GM18502 (cell line): Measurements from ENCODE around the gene BTBD19.
"Not testable (repeated sequence)": the region's sequence is repeated elsewhere in the genome, so short reads cannot be mapped to it uniquely, and the experiment has no call there.

Experiments used
- ATAC-seq: cut with Tn5 transposase; IDR thresholded peaks from one replicate; pipeline ENCODE4 v1.9.1; 2021; ENCODE audit warnings: mild to moderate bottlenecking; ENCODE audit not compliant: unreplicated experiment, poor library complexity

BTBD19 gene

GRCh38 chr1:44786841-44787426 lies 21.4 kb upstream of the BTBD19 start:
- ATAC-seq = no peak

- ATAC-seq = no peak
Measured at GRCh38 chr1:44787506-44787905, 20.8 kb upstream of the BTBD19 start.

GRCh38 chr1:44788120-44788860 lies 20.0 kb upstream of the BTBD19 start, which contains the start of gene BEST4:
TSS of gene BEST4 (minus strand) at chr1:44788170. CDS start at chr1:44787705, 465 bp downstream.
- no peak for ATAC-seq

- ATAC-seq = no peak
Measured at GRCh38 chr1:44790968-44791801, 17.1 kb upstream of the BTBD19 start.

- ATAC-seq = no peak
Measured at GRCh38 chr1:44792736-44793502, 15.4 kb upstream of the BTBD19 start.

GRCh38 chr1:44797886-44798285 lies 10.4 kb upstream of the BTBD19 start:
- ATAC-seq = not testable (repeated sequence)

GRCh38 chr1:44798481-44799365 lies 9.6 kb upstream of the BTBD19 start:
- ATAC-seq = no peak

- peak; percentile 83 for ATAC-seq
Measured at GRCh38 chr1:44799770-44800584, 8.3 kb upstream of the BTBD19 start, which contains the start of gene PLK3. TSS of gene PLK3 (plus strand) at chr1:44800377. CDS start at chr1:44800464, 87 bp downstream.

- no peak for ATAC-seq
Measured at GRCh38 chr1:44801491-44802305, 6.6 kb upstream of the BTBD19 start.

- ATAC-seq = no peak
Measured at GRCh38 chr1:44802306-44803061, 5.8 kb upstream of the BTBD19 start.

- ATAC-seq = no peak
Measured at GRCh38 chr1:44803062-44803311, 5.3 kb upstream of the BTBD19 start.

- no peak for ATAC-seq
Measured at GRCh38 chr1:44803312-44804095, 4.8 kb upstream of the BTBD19 start.

- no peak for ATAC-seq
Measured at GRCh38 chr1:44805311-44806024, 2.9 kb upstream of the BTBD19 start.

GRCh38 chr1:44806025-44806703 lies 2.2 kb upstream of the BTBD19 start:
- no peak for ATAC-seq

- no peak for ATAC-seq
Measured at GRCh38 chr1:44806704-44807363, 1.5 kb upstream of the BTBD19 start, which contains the start of gene DYNLT4. TSS of gene DYNLT4 (minus strand) at chr1:44807351. CDS start at chr1:44806668, 683 bp downstream.
